ENCODE results near the gene MXD4. TPM values are rescaled to one million over a fixed set of nuclear protein-coding genes. Genes with fewer than 3 reads are reported as not detected.

MXD4 gene
- total and polyA plus RNA-seq, 2 of the 13 experiments (the other 11 are each of a cell fraction or from before 2014, with no cell fraction given) = 29.0 to 31.3 TPM

DNA sequence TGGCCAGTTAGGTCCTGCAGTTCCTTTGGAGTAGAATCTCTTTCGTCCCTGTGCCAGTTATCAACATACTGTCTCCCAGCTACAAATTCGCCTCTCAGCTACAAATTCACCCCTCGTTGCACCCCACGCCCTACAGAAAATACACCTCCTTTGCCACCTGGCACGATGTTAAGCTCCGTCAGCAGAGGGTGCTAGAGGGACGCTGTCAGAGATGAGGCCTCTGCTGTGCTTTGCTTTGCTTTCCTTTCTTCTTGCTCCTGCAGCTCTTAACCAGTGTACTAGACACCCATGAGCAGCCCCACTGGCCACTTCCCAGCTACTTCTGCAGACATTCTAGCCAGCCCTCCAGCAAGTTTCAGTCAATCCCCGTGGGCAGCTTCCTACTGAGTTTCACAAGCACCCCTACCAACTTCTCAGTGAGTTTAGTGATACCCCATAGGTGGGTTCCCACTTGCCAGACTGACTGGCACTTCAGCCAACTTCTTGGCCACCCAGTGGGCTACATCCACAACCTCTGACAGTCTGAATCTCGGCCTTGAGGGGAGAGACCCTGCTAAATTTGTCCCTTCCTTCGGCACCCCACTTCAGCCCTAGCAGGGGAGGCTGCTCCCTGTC is 41.8 kb downstream of the MXD4 start (continued):
- TF ChIP-seq, protein P1, sequence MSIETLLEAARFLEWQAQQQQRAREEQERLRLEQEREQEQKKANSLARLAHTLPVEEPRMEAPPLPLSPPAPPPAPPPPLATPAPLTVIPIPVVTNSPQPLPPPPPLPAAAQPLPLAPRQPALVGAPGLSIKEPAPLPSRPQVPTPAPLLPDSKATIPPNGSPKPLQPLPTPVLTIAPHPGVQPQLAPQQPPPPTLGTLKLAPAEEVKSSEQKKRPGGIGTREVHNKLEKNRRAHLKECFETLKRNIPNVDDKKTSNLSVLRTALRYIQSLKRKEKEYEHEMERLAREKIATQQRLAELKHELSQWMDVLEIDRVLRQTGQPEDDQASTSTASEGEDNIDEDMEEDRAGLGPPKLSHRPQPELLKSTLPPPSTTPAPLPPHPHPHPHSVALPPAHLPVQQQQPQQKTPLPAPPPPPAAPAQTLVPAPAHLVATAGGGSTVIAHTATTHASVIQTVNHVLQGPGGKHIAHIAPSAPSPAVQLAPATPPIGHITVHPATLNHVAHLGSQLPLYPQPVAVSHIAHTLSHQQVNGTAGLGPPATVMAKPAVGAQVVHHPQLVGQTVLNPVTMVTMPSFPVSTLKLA (IDR thresholded peaks at IDR 0.05) = no peak
- TF ChIP-seq, protein P2, sequence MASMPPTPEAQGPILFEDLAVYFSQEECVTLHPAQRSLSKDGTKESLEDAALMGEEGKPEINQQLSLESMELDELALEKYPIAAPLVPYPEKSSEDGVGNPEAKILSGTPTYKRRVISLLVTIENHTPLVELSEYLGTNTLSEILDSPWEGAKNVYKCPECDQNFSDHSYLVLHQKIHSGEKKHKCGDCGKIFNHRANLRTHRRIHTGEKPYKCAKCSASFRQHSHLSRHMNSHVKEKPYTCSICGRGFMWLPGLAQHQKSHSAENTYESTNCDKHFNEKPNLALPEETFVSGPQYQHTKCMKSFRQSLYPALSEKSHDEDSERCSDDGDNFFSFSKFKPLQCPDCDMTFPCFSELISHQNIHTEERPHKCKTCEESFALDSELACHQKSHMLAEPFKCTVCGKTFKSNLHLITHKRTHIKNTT (CRISPR knock-in tag; IDR thresholded peaks at IDR 0.05) = no peak
- TF ChIP-seq FOSL2 (CRISPR knock-in tag; IDR thresholded peaks at IDR 0.05) (0 out of 2 replicates have a peak, but pooled peaks have one; percentile 30), ZNF773 (CRISPR knock-in tag; IDR thresholded peaks at IDR 0.05; ENCODE audit: borderline replicate concordance) (no peak), ZNF501 (CRISPR knock-in tag; IDR thresholded peaks at IDR 0.05) (0 out of 2 replicates have a peak, but pooled peaks have one; percentile 22), ZNF589 (CRISPR knock-in tag; conservative IDR thresholded peaks at IDR 0.05) (0 out of 2 replicates have a peak, but pooled peaks have one; percentile 45), SPEN (CRISPR knock-in tag; IDR thresholded peaks at IDR 0.05; ENCODE audit: low read depth) (no peak), SAP130 (CRISPR knock-in tag; IDR thresholded peaks at IDR 0.05; ENCODE audit: low read depth) (0 out of 2 replicates have a peak, but pooled peaks have one; percentile 24), REL (CRISPR knock-in tag; conservative IDR thresholded peaks at IDR 0.05) (no peak)

DNA sequence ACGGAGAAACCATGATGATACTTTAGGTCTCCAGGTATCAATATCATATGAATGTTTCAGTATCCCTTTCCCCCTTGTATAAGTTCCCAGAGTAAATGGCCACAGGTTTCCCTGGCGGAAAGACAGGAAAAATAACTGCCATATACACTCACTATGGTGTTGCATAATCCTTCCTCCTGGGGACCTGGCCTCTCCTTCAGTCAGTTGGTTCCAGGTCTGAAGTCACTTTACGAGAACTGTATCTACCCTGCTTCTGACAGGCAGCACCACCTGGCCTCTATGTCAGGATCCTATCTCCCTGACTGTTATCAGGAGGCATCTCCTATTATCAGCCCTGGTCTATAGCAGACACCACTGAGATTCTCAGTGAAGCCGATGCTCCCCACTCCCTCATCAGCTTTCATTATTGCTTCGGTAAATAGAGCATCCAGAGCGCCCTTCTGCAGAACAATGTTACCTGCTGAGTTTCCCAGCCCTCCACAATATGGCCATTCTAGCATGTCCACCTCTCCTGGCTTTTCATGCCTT is 42.6 kb downstream of the MXD4 start:
- TF ChIP-seq ZNF772 (CRISPR knock-in tag; IDR thresholded peaks at IDR 0.05) = 0 out of 2 replicates have a peak, but pooled peaks have one; percentile 0
- TF ChIP-seq ZNF670 (CRISPR knock-in tag; IDR thresholded peaks at IDR 0.05; ENCODE audit: borderline replicate concordance) = no peak
- in situ Hi-C loops (cut with HindIII; ENCODE audit: extremely low pct_ligation_motif_present, low pct_unique_long_range_greater_than_20kb) (no loop called here), intact Hi-C loops (cut with micrococcal nuclease; ENCODE audit: unreplicated experiment) (loop anchor here (1.0 kb wide), 1 partner anchor 243 kb away; no protein-coding TSS in a partner anchor)
- Histone ChIP-seq H3K9ac (ENCODE audit: insufficient read depth, low read depth, low read length) (no peak overlapping the region), H3K36me3 (replicated peaks in 1 of 2; ENCODE audit: control insufficient read depth in 1 of 2, insufficient read depth in 2 of 2, low read length in 2 of 2) (no peaks in the 10 kb centered on the region; a peak in 1 of 5 replicates), H3K9me3 (ENCODE audit: low read length) (no peaks in the 10 kb centered on the region), H3K4me2 (ENCODE audit: low read depth, low read length) (no peak overlapping the region), H2AFZ (ENCODE audit: low read length) (no peak overlapping the region), H3K4me3 (replicated peaks in 1 of 3; ENCODE audit: insufficient read depth in 1 of 3, low read depth in 2 of 3, low read length in 3 of 3) (no peak overlapping the region), H3K27me3 (ENCODE audit: control insufficient read depth in 1 of 2, insufficient read depth in 2 of 2, low read length in 2 of 2) (no peaks in the 10 kb centered on the region), H3K27ac (ENCODE audit: extremely low read length, insufficient read depth, low read length) (no peak overlapping the region), H3K4me1 (ENCODE audit: insufficient read depth, low read length) (peaks cover 9% of the 10 kb centered on the region), H3K79me2 (ENCODE audit: insufficient read depth, low read length) (no peaks in the 10 kb centered on the region), H4K20me1 (ENCODE audit: insufficient read depth, low read length) (no peaks in the 10 kb centered on the region)
- DNase-seq (ENCODE audit: low spot score) = no peak
- ChIA-PET POLR2A (interaction anchor here (1.0 kb wide), 1 partner anchor 11 kb away, joined by 3 read pairs; no protein-coding TSS in a partner anchor), CTCF (ENCODE audit: low intra/inter-chr PET ratio, low total read pairs) (interaction anchor here (1.3 to 1.5 kb wide), 2 partner anchors 222 to 243 kb away, joined by 4 to 17 read pairs; no protein-coding TSS in a partner anchor)
- ATAC-seq = no peak
- no peak for FAIRE-seq
- BruUV-seq (replicated peaks) = no TSS peak
- WGBS (ENCODE audit: low lambda C conversion rate) = 72% methylated on average over 6 of the region's 6 CpGs

Data from HepG2 (cell line).